ENCODE measurements around the gene KIF5A. TPM values are rescaled to one million over a fixed set of nuclear protein-coding genes. Genes with fewer than 3 reads are reported as not detected.

KIF5A gene
- total and polyA plus RNA-seq, 2 of the 13 experiments (the other 11 are each of a cell fraction or from before 2014, with no cell fraction given): 1.6 to 11.9 TPM

GRCh38 chr12:57632958-57633840 is 83.4 kb downstream of the KIF5A start, which contains the start of gene B4GALNT1 (continued):
- TF ChIP-seq ZGPAT (CRISPR knock-in tag; IDR thresholded peaks at IDR 0.05) (peak; percentile 67; the same call in 1 of the 2 replicates), CREB1 (IDR thresholded peaks at IDR 0.05) (no peak), CREB1 (CRISPR knock-in tag; IDR thresholded peaks at IDR 0.05) (no peak), ZNF614 (CRISPR knock-in tag; IDR thresholded peaks at IDR 0.05; ENCODE audit: borderline replicate concordance) (peak; percentile 21; the same call in 1 of the 2 replicates), GABPA (IDR thresholded peaks at IDR 0.05; ENCODE audit: low read depth, low read length) (no peak), GABPA (CRISPR knock-in tag; IDR thresholded peaks at IDR 0.05; ENCODE audit: low read depth) (no peak), PHF21A (CRISPR knock-in tag; IDR thresholded peaks at IDR 0.05) (peak; percentile 51; the same call in 1 of the 2 replicates), SP2 (CRISPR knock-in tag; IDR thresholded peaks at IDR 0.05) (0 out of 2 replicates have a peak, but pooled peaks have one; percentile 43), MIER3 (CRISPR knock-in tag; IDR thresholded peaks at IDR 0.05; ENCODE audit: borderline replicate concordance) (no peak), ZBTB20 (CRISPR knock-in tag; IDR thresholded peaks at IDR 0.05; ENCODE audit: borderline replicate concordance, low read depth) (0 out of 2 replicates have a peak, but pooled peaks have one; percentile 12), SATB2 (CRISPR knock-in tag; IDR thresholded peaks at IDR 0.05) (0 out of 2 replicates have a peak, but pooled peaks have one; percentile 28), ZBTB38 (CRISPR knock-in tag; IDR thresholded peaks at IDR 0.05) (0 out of 2 replicates have a peak, but pooled peaks have one; percentile 67), XRCC5 (optimal IDR thresholded peaks at IDR 0.05; ENCODE audit: low read length) (peak; percentile 89), HOXA3 (CRISPR knock-in tag; IDR thresholded peaks at IDR 0.05) (peak; percentile 64; the same call in 1 of the 2 replicates), ZNF777 (CRISPR knock-in tag; IDR thresholded peaks at IDR 0.05) (peak; percentile 58), HNRNPH1 (optimal IDR thresholded peaks at IDR 0.05; ENCODE audit: low read depth, low read length) (no peak), ZNF709 (CRISPR knock-in tag; IDR thresholded peaks at IDR 0.05) (peak; percentile 83), FIP1L1 (IDR thresholded peaks at IDR 0.05; ENCODE audit: borderline replicate concordance, insufficient read depth, low read depth, low read length) (no peak), RAD21 (CRISPR knock-in tag; IDR thresholded peaks at IDR 0.05) (peak; percentile 92)
- TF ChIP-seq, protein P1, sequence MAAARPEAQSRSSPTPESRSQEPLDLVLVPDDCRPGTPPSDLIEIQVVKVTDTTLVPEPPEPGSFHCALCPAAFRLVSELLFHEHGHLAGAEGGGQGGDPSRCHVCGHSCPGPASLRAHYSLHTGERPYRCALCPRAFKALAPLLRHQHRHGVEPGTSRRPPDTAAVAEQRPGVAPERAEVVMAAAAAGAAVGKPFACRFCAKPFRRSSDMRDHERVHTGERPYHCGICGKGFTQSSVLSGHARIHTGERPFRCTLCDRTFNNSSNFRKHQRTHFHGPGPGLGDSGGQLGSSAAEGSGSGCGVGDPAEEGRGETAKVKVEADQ (CRISPR knock-in tag; IDR thresholded peaks at IDR 0.05; ENCODE audit: borderline replicate concordance): 0 out of 2 replicates have a peak, but pooled peaks have one; percentile 44
- TF ChIP-seq, protein P2, sequence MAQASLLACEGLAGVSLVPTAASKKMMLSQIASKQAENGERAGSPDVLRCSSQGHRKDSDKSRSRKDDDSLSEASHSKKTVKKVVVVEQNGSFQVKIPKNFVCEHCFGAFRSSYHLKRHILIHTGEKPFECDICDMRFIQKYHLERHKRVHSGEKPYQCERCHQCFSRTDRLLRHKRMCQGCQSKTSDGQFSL (CRISPR knock-in tag; IDR thresholded peaks at IDR 0.05): no peak
- TF ChIP-seq, protein P3, sequence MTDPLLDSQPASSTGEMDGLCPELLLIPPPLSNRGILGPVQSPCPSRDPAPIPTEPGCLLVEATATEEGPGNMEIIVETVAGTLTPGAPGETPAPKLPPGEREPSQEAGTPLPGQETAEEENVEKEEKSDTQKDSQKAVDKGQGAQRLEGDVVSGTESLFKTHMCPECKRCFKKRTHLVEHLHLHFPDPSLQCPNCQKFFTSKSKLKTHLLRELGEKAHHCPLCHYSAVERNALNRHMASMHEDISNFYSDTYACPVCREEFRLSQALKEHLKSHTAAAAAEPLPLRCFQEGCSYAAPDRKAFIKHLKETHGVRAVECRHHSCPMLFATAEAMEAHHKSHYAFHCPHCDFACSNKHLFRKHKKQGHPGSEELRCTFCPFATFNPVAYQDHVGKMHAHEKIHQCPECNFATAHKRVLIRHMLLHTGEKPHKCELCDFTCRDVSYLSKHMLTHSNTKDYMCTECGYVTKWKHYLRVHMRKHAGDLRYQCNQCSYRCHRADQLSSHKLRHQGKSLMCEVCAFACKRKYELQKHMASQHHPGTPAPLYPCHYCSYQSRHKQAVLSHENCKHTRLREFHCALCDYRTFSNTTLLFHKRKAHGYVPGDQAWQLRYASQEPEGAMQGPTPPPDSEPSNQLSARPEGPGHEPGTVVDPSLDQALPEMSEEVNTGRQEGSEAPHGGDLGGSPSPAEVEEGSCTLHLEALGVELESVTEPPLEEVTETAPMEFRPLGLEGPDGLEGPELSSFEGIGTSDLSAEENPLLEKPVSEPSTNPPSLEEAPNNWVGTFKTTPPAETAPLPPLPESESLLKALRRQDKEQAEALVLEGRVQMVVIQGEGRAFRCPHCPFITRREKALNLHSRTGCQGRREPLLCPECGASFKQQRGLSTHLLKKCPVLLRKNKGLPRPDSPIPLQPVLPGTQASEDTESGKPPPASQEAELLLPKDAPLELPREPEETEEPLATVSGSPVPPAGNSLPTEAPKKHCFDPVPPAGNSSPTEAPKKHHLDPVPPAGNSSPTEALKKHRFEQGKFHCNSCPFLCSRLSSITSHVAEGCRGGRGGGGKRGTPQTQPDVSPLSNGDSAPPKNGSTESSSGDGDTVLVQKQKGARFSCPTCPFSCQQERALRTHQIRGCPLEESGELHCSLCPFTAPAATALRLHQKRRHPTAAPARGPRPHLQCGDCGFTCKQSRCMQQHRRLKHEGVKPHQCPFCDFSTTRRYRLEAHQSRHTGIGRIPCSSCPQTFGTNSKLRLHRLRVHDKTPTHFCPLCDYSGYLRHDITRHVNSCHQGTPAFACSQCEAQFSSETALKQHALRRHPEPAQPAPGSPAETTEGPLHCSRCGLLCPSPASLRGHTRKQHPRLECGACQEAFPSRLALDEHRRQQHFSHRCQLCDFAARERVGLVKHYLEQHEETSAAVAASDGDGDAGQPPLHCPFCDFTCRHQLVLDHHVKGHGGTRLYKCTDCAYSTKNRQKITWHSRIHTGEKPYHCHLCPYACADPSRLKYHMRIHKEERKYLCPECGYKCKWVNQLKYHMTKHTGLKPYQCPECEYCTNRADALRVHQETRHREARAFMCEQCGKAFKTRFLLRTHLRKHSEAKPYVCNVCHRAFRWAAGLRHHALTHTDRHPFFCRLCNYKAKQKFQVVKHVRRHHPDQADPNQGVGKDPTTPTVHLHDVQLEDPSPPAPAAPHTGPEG (CRISPR knock-in tag; IDR thresholded peaks at IDR 0.05): peak; percentile 34; the same call in 1 of the 2 replicates
